HG03354 (cell line): ENCODE measurements around the gene RPRD2.

Source experiments
- ATAC-seq: cut with Tn5 transposase; IDR thresholded peaks from one replicate; pipeline ENCODE4 v1.9.1; 2021; ENCODE audit warnings: mild to moderate bottlenecking; ENCODE audit not compliant: unreplicated experiment, poor library complexity, severe bottlenecking

The RPRD2 gene

GRCh38 chr1:150456146-150456647, 92.2 kb downstream of the RPRD2 start:
- no peak for ATAC-seq

GRCh38 chr1:150464422-150464826, 100.5 kb downstream of the RPRD2 start:
- ATAC-seq, result no peak

GRCh38 chr1:150466964-150467363, 103.0 kb downstream of the RPRD2 start:
- ATAC-seq, result no peak

GRCh38 chr1:150469291-150469690, 105.3 kb downstream of the RPRD2 start:
- ATAC-seq, result no peak

- ATAC-seq, result no peak
These were observed 108.8 kb downstream of the RPRD2 start for GRCh38 chr1:150472601-150473200.

GRCh38 chr1:150473659-150474058, 109.7 kb downstream of the RPRD2 start:
- ATAC-seq, result no peak

GRCh38 chr1:150474869-150475268, 110.9 kb downstream of the RPRD2 start:
- no peak for ATAC-seq

GRCh38 chr1:150476754-150477153, 112.8 kb downstream of the RPRD2 start:
- no peak for ATAC-seq

- no peak for ATAC-seq
These were observed 113.4 kb downstream of the RPRD2 start for GRCh38 chr1:150477320-150477719.

- no peak for ATAC-seq
These were observed 113.8 kb downstream of the RPRD2 start for GRCh38 chr1:150477733-150478132.

GRCh38 chr1:150479370-150479769, 115.4 kb downstream of the RPRD2 start:
- no peak for ATAC-seq

- ATAC-seq, result no peak
These were observed 116.0 kb downstream of the RPRD2 start for GRCh38 chr1:150479927-150480352.

- no peak for ATAC-seq
These were observed 120.5 kb downstream of the RPRD2 start for GRCh38 chr1:150484431-150484830.

- no peak for ATAC-seq
These were observed 120.9 kb downstream of the RPRD2 start for GRCh38 chr1:150484861-150485260.

GRCh38 chr1:150486966-150487762, 123.2 kb downstream of the RPRD2 start, which contains the start of gene TARS2:
Gene TARS2 (plus strand): TSS chr1:150487419. CDS start chr1:150487451, 32 bp downstream.
- peak; percentile 99 for ATAC-seq

GRCh38 chr1:150487763-150488115, 123.8 kb downstream of the RPRD2 start:
- ATAC-seq, result no peak

GRCh38 chr1:150493175-150493574, 129.2 kb downstream of the RPRD2 start:
- ATAC-seq, result no peak

- no peak for ATAC-seq
These were observed 134.4 kb downstream of the RPRD2 start for GRCh38 chr1:150498342-150498741.

GRCh38 chr1:150505431-150505830, 141.5 kb downstream of the RPRD2 start:
- ATAC-seq, result no peak

- ATAC-seq, result no peak
These were observed 144.2 kb downstream of the RPRD2 start, which contains the start of gene ECM1 for GRCh38 chr1:150507912-150508864. Gene ECM1 (plus strand): TSS chr1:150508109. CDS start chr1:150508210, 101 bp downstream.
